GM18909 (cell line): ENCODE measurements around the gene PTPRD.

Experiments
- ATAC-seq: cut with Tn5 transposase; IDR thresholded peaks from one replicate; pipeline ENCODE4 v1.9.1; 2021; ENCODE audit warnings: mild to moderate bottlenecking; ENCODE audit not compliant: unreplicated experiment, poor library complexity

Gene PTPRD

DNA sequence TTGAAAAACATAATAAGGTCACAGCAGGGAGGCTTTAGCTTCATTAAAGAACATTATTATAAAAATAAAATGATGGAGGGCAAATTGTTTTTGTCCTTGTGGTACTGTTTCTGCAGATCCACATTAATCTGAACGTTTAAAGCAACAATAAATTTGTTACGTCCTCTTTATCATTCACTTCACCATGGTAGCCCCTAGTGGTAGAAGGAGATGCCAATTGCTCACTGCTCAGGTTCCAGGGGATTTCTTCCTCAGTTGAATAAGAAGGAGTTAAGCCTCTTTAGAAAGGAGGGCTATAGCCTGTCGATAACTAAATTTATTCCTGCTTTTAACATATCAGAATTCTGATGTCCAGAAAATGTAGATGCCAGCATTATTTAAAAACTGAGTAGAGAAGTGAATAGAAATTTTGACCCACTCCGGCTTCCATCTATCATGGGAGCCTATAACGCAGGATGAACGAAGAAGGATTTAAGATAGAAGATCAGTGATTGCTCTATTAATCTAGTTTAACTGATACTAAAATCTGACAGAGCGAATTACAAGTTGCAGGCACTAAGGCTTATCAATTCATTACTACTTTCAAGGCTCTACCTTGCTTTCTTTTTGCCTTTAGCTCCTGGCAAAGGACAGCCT is 692.3 kb downstream of the PTPRD start:
- ATAC-seq, result no peak

DNA sequence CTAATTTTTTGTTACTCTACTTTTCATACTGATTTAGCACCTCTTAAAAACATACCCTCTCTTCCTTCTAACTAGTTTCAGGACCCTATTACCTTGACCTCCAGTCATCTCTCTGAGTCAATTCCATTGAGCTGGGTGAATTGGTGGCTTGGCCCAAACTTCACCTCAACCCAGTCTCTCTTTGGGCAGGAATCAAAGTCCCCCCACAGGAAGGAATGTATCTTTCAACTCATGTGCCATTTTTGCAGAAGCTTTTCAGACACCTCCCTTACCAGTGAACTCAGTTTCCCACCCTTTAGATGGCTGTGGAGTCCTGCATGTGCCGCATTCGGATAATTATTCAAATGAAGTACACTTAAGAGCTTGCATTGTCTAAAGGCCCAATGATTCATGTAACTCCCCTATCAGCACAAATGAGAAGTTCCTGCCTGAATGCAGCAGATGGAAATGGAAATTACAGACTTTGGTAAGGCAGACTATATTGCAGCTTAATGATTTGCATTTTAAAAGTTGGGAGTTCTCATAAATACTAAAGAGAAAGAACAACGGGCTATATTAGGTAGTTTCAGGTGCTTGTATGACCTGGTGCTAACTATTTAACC is 693.5 kb downstream of the PTPRD start:
- ATAC-seq, result no peak

DNA sequence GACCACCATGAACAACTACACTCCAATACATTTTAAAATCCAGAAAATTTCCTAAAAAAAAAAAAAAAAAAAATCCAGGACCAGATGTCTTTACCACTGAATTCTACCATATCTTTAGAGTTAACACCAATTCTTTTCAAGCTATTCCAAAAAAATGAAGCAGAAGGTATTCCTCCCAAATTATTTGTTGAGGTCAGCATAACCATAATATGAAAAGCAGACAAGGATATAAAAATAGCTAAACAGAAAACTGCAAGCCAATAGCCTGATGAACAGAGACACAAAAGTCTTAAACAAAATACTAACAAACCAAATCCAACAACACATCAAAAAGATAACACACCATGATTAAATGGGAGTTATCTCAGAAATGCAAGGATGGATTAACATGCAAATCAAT is 695.4 kb downstream of the PTPRD start:
- ATAC-seq, result no peak

DNA sequence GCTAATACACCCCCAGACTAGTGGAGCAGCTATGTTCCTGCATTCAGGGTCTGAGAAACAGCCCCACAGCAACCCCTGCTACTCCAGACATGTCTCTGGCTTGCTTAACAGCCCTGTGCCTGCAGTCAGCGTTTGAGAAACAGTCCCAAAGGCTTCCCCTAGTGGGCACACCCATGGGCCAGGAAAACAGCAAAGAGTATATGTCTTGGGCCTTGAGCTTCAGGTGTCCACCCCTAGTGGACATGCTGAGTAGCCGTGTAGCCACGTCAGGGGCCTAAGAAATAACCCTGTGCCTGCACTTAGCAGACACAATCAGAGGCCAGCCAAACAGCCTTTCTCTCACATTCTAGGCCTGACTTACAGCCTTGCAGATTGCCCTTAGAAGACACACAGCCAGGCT is 698.6 kb downstream of the PTPRD start:
- ATAC-seq, result no peak

DNA sequence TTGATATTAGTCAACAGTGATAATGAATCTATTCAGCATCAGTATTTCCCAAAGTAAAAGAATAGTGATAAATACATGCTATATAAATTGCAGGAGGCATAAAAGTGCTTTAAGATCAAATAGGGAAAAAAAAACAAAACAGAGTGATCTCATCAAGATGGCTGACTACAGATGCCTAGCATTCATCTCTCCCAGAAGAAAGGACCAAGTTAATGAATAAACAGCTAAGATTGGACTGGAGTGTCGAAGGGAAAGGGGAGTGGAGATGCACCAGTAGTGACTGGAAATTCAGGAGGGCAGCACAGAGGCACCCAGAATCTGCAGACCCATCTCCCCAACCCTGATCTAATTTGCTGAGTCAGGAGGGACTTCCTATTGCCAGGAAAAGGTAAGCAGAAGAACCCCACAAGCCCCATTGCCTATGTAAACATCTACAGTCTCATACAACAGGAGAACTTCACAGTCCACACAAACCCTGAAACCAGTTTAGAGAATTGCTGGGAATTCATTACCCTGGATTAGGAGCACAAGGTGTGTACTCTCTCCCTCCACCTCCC is 699.4 kb downstream of the PTPRD start:
- ATAC-seq, result no peak

DNA sequence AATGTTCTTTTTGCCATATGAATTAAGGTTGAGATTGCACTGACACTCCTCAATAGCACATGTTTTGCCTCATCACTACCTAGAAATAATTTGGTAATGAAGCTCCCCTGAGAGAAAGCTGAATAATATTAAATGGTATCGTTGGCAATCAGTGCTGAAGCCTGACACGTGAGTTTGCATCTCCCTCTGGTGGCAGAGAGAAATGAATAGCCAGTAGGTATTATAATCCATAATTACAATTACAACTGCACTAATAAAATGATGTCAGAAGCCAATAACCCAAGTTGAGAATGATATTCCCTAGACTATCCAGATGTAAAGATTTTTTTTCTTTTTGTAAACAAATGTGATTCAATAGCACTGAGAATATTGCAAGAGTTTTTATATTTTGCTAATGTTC is 700.3 kb downstream of the PTPRD start:
- ATAC-seq, result no peak

DNA sequence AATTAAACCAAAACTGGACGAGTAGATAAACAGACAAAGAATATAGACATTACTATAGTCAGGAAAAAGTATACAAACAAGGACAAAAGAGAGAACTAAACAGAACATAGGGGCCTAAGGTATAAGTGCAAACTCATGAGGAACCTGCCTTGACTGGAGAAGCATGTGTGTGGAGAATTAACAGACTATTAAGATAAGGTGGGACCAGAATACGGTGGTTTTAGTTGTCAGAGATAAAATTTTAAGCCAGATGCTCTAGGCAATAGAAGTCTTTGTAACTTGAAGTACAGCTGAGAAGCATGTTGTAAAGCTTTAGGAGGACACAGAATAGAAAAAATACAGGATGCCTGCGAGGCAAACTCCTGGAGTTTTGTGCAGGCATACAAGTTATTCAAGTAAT is 707.1 kb downstream of the PTPRD start:
- no peak for ATAC-seq

DNA sequence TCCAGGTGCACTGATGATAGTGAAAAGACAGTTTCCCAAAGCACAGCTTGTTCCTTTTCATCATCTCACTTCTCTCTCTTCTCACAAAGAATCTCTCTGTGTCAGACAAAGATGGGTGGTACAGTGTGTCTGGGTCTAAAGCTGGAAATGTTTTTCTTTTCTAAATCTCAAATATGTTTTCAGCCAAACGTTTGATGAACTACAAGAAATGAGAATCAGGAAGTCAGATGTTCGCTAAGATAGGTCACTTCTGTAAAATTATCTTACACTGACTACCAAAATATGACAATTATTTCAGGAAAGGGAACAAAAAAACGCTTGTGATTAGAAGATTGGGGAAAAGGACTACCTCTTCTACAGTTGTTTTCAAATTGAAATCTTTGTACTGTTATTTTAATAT is 708.8 kb downstream of the PTPRD start:
- no peak for ATAC-seq

DNA sequence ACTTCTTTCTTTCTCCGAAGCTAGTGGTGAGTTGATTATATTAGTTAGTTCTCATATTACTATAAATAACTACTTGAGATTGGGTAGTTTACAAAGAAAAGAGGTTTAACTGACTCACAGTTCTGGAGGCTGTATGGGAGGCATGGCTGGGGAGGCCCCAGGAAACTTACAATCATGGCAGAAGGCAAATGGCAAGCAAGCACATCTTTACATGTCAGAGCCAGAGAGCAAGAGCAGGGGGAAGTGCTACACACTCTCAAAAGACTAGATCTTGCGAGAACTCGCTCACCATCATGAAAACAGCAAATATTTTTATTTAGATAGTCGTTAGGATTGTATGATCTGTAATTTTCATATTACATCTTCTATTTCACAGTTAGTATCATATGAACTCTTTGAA is 711.2 kb downstream of the PTPRD start:
- peak; percentile 48 for ATAC-seq

DNA sequence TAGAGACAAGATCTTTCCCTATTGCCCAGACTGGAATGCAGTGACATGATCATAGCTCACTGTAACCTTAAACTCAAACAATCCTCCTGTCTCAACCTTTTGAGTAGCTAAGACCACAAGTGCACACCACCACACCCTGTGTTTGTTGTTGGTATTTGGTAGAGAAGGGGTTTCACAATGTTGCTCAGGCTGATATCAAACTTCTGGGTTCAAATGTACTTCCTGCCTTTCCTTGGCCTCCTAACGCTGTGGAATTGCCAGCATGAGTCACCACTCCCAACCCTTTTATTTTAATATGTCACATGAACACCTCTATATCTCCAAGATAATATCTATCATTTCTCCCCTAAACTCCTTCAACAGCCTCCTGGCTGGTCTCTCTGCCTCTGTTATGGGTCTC is 719.0 kb downstream of the PTPRD start:
- no peak for ATAC-seq

DNA sequence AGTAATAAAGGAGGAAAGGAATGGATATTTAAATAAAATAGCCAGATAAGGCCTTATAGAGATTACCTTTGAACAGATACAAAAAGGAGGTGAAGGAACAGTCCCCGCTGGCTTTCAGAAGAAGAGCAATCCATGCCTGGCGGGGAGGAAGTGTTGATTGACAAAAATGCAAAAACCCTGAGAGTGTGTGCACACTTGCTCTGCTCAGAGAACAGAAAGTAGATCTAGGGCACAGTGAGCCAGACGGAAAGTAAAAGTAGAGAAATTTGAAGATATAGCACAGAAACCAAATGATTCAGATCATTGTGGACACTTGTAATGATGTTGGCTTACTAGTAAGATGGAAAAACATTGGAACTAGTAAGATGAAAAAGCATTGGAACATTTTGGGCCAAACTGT is 720.6 kb downstream of the PTPRD start:
- ATAC-seq, result no peak

DNA sequence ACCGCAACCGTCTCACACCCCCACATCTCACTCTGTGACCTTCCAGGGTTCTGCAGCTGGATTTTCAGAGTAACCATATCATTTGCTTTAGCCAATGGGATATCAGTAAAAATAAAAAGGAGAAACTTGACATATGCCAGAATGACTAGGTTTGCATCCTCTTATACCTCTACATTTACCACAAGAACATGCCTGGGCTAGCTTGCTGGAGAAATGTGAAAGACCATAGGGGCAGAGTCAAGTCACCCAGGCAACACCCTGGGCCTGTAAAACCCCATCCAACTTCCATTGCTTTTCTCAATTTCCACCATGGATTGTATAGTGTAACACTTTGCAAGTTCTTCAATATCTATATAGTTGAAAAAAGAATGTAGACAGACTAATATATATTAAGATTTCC is 731.1 kb downstream of the PTPRD start:
- no peak for ATAC-seq

DNA sequence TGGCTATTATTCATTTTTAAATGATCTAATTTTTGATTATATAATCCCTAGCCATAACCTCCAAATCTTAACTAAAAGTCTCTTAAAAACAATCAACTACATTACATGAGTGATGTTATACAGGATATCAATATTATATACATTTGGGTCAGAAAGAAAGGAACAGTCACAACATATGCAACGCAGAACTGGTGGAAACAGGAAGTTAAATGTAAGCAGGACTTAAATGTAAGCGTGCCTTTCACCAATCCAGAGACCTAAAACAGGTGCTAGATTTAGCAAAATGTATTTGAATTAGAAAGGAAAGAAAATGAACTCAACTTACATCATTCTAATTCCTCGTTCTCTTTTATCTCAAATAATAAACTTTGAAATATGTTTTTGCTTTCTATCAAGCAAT is 738.5 kb downstream of the PTPRD start:
- ATAC-seq, result no peak

DNA sequence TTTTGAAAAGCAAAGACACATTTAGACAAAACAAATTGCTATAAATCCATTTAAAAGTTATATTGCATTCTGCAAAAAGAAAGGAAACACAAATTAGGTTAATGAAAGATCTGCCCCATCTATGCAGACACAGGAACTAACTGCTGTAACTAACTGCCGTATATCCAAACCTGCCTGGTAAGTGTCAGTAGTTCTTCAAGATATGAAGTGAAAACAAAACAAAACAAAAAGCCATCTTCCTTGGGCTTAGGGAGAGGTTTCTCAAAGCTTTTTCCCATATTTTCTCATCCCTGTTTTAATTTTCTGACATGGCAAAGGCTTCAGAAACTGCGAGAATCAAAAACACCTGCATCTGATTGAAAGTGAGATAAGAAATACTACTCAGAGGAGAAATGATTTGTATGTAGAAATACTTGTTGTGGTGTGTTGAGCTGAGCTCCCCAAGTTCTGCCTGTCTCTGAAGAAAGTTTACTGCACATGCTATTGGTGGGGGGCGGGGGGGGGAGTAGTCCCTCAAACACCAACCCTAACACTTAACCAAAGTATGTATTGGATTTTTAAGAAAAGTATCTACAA is 750.5 kb downstream of the PTPRD start:
- no peak for ATAC-seq

DNA sequence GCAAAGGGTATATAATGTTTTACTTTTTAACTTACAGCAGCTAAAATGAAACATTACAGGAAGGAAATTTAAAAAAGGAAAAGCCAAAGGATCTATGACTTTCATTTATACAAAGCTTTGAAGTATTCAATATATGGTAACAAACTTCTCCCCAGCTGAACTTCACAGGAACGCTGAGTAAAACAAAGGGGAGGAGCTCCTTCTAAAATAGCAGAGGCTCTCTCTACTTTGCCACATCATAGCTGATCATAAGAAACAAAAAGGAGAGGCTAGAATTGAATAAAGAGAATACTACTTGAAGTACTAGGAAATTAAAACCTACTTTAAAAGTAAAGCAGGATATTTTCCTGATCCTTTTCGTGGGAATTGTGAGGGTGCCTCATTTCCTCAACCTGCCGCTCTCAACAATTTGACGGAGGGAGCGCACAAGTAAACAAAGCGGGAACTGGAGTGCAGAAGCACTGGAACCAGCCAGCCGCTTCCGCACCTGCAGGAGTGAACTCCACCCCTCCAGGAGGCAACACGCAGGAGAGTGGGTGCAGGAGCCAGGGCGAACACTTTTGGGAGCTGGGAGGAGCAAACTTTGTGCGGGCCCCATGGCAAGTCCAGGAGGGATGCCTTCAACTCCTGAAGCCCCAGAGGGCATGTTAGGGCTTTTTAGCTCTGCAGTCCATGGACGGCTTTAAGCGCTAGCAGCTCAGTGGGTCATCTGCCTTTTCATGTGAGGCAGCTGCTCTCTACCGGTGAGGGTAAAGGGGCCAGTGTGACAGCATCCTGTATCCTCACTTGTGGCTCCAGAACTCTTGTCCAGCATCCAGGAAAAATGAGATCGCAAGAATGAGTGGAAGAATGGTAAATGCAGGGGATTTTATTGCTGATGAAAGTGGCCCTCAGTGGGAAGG is 757.4 kb downstream of the PTPRD start:
- ATAC-seq, result no peak

DNA sequence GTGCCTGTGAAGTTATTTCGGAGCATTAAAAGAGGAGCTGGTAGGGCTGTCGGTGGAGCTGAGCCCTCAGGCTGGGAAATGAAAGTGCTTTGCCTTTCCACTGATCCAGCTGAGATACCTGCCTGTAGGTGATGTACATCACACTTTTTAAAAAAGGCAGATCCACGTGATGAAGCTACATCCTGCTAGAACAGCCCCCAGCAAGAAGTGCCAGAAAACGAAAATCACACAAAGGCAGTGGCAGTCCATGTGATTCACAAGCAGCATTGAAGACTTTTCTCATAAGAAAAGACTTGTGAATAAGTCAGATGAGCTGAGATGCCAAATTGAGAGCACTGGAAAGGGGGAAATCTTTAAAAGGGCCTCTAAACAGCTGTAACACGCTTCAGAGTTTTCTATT is 765.1 kb downstream of the PTPRD start:
- ATAC-seq, result no peak

DNA sequence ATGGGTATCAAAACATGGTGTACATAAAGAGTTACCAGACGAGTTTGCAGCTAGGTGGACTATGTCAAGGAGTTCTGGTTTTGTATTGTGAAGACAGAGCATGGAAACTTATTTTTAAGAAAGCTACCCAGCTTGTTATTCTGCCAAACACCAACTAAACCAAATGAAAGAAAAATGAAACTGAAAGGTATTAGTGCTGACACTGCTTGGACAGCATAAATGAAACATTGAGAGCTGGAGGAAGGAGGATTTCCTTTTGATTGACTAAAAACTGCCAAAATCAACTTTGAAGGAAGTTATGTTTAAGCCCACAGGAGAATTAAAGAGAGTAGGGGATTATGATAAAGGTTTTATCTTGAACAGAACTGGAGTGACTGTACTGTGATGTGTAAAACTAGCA is 766.2 kb downstream of the PTPRD start:
- peak; percentile 92 for ATAC-seq

DNA sequence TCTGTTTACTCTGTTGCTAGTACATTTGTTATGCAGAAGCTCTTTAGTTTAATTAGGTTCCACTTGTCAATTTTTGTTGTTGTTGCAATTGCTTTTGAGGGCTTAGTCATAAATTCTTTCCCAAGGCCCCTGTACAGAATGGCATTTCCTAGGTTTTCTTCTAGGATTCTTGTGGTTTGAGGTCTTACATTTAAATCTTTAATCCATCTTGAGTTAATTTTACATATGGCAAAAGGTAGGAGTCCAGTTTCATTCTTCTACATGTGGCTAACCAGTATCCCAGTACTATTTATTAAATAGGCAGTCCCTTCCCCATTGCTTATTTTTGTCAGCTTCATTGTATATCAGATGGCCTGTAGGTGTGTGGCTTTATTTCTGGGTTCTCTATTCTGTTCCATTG is 792.4 kb downstream of the PTPRD start:
- ATAC-seq, result no peak

DNA sequence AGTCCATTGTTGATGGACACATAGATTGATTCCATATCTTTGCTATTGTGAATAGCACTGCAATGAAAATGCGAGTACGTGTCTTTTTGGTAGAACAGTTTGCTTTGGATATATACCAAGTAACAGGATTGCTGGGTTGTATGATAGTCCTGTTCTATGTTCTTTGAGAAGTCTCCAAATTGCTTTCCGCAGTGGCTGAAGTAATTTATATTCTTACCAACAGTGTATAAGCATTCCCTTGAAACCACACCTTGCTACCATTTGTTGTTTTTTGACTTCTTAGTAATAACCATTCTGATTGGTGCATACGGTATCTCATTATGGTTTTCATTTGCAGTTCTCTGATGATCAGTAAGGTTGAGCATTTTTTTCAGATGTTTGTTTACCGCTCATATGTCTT is 792.9 kb downstream of the PTPRD start:
- no peak for ATAC-seq

DNA sequence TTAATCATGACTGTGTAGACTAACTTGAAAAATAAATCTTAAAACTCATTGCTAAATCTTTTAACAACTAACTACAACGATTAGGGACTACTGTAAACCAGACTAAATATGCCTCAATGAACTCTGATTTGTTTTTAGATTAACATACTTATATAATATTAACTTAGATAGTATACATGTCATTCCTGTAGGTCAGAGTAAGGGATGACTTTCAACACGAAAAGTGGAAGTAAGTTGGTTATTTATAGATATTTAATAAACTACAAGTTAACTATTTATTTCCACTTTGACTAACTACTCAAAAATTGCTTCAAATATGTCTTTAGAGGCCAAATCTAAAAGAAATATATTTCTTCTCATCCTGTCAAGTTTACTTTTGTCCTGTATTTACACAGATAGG is 795.6 kb downstream of the PTPRD start:
- peak; percentile 66 for ATAC-seq

DNA sequence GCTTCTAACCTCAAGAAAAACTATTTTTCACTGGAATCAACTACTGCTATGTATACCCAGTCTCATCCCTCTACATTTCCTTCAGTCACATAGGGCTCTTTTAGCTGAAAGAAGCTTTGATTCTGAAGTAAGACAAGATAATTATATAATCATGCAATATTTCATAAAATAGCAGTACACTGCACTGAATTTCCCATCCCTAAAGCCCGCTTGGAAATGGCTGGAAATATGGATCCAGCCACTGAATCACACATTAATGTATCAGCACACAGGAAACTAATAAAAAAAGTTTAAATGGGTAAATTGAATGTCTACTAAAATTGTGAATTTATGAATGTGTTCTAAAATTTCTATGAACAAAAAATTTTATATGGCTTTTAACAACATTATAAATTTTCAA is 808.7 kb downstream of the PTPRD start:
- no peak for ATAC-seq
